SH-SY5Y (cell line): Measurements from ENCODE around the gene ARHGAP15.

Experiments
- GATA2 ChIP-seq: IDR thresholded peaks from 2 replicates; pipeline ENCODE4 v1.6.1; 2011; ENCODE audit warnings: mild to moderate bottlenecking, low read depth, low read length
- GATA3 ChIP-seq: IDR thresholded peaks from 2 replicates; pipeline ENCODE4 v1.6.1; 2011; ENCODE audit warnings: low read depth, mild to moderate bottlenecking, low read length, moderate library complexity

GRCh38 chr2:143745060-143745459 lies 615.8 kb downstream of the ARHGAP15 start:
- TF ChIP-seq GATA3 (no peak), GATA2 (no peak)
